GM12891 (cell line): Measurements from ENCODE around the gene UGDH.

Experiments used
- DNase-seq: peaks from one replicate; pipeline ENCODE4 v3.0.0; 2011; ENCODE audit warnings: low spot score; ENCODE audit not compliant: insufficient read length
- FAIRE-seq: peaks from 2 replicates; lab custom pipeline; 2011; peaks lifted over from hg19 to GRCh38; lab: Jason Lieb, UNC
- PAX5 ChIP-seq: IDR thresholded peaks from 2 replicates; pipeline ENCODE4 v1.6.1; 2011; ENCODE audit warnings: low read length, moderate library complexity, mild to moderate bottlenecking; ENCODE audit not compliant: insufficient read depth, severe bottlenecking
- POLR2A ChIP-seq: IDR thresholded peaks from 2 replicates; pipeline ENCODE4 v1.6.1; 2011; ENCODE audit warnings: low read depth, low read length, control low read depth
- POLR2AphosphoS5 ChIP-seq: IDR thresholded peaks from 2 replicates; pipeline ENCODE4 v1.6.1; 2011; ENCODE audit warnings: low read depth, low read length, control low read depth
- POU2F2 ChIP-seq: IDR thresholded peaks from 2 replicates; pipeline ENCODE4 v1.6.1; 2011; ENCODE audit warnings: low read depth, mild to moderate bottlenecking, control low read depth, low read length, moderate library complexity
- SPI1 ChIP-seq: IDR thresholded peaks from 2 replicates; pipeline ENCODE4 v1.6.1; 2011; ENCODE audit warnings: low read depth, low read length, control low read depth
- TAF1 ChIP-seq: IDR thresholded peaks from 2 replicates; pipeline ENCODE4 v1.6.1; 2011; ENCODE audit warnings: low read depth, low read length, control low read depth

Gene UGDH

DNA sequence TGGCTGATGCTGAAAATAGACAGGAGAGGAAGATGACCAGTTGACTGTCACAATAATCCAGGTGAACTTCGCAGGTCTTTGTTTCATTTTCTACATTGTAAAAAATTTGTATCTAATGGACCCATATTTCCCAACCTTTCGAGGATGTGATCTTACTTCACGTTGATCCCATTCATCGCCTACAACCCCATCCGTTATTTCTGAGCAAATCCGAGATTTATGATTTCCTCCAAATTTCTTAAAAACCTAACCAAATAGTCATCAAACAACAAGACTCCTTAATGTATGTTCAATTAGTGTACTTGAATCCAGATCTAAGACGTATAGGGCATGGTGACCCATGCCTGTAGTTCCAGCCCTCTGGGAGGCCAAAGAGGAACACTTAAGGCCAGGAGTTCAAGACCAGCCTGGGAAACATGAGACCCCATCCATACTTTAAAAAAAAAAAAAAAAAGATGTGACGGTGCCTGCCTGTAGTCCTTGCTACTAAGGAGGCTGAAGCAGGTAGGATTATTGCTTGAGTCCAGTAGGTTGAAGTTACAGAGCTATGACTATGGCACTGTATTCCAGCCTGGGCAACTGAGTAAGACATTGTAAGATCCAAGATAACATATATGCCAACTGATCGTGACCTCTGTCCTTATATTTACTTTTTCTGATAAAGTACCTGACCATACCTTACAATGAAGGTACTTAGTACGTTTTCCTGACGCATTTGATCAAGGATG lies 74.2 kb downstream of the UGDH start:
- FAIRE-seq (peak; percentile 83), DNase-seq (no peak)
- no peak for TF ChIP-seq POU2F2
- TF ChIP-seq POLR2A: peak; percentile 42

DNA sequence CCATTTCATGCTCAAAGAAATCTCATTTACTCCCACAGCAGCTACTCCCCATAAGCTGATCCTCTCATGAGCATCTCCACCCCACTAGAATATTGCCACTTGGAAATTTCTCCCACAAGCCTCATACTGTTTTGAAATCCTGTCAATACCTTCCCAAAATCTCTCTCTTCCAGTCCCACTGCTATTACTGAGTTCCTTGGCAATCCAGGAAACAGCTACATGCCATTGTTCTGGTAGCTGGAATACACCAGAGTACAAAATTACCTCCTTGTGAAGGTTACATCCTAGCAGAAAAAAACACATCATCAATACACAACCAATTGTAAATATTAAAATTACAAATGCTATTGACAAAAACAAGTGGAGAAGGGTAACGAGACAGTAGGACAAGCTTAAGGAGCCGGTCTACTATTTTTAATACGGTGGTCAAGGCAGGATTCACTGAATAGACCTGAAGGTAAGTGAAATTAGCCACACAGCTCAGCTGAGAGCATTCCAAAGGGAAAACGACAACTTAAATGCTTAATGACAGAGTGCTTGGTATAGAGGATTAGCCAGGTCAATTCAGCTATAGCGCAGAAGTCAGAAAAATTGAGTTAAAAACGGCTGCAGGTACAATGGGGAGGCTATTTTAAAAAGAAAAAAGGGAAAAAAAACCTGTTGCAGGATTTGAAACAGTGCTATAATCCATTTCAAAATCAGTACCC lies 74.9 kb downstream of the UGDH start:
- peak; percentile 20; the same call in 1 of the 2 replicates for TF ChIP-seq POLR2A
- TF ChIP-seq POU2F2: no peak
- DNase-seq: no peak
- no peak for FAIRE-seq

DNA sequence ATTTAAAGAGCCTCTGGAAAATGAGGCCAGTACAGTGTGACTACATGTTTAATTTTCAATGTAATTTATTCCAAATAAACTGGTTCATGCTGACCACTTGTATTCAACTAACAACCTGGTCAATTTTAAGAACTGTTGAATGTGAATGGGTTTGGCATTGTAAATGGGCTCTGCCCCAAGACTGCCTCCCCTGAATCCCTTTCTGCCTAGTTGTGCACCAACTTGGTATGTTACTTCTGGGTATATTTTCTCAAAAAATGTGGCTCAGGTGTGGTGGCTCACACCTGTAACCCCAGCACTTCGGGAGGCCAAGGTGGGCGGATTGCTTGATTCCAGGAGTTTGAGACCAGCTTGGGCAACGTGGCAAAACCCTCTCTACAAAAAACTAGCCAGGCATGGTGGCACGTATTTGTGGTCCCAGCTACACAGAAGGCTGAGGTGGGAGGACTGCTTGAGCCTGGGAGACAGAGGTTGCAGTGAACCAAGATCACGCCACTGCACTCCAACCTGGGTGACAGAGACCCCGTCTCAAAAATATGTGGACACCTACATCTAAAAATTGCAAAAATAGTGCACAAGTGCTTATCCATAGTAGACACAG lies 75.7 kb downstream of the UGDH start:
- FAIRE-seq (no peak), DNase-seq (no peak)
- TF ChIP-seq POU2F2 (peak; percentile 47; the same call in 1 of the 2 replicates), POLR2A (peak; percentile 60), POLR2AphosphoS5 (peak; percentile 63), SPI1 (no peak), TAF1 (no peak)

DNA sequence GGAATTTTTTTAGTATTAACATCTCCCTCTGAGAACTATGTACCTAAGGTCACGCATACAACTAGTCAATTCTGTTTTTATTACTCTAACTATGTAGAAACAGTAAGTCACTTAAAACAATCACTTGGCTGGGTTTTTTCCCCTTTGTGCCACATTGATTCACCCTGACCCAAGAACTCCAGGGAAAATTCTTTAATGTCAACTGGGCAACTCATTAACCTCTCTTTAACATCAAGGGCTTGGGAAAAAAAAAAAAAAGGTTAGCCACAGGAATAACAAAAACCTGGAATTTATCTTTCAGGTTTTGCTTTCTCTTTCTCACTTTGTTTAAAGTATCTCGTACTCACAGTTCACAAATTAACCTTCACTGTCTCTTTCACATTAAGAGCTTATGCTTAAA lies 76.6 kb downstream of the UGDH start:
- DNase-seq (no peak), FAIRE-seq (no peak)
- no peak for TF ChIP-seq PAX5
- no peak for TF ChIP-seq TAF1
- TF ChIP-seq POU2F2: no peak
- TF ChIP-seq POLR2A: no peak
- TF ChIP-seq POLR2AphosphoS5: no peak
- TF ChIP-seq SPI1: no peak
